ENCODE results near the gene ZNF410. TPM values are rescaled to one million over a fixed set of nuclear protein-coding genes. Genes with fewer than 3 reads are reported as not detected.
"Not testable (repeated sequence)": the region's sequence is repeated elsewhere in the genome, so short reads cannot be mapped to it uniquely, and the experiment has no call there.

Gene ZNF410
- total and polyA plus RNA-seq, 4 experiments from 2014 or later, result 46.2 to 70.9 (median 53.2) TPM

- peaks cover 43% of the 10 kb centered on the region for H3K4me1 ChIP-seq (ENCODE audit: insufficient read depth, low read length)
- no peaks in the 10 kb centered on the region for H3K36me3 ChIP-seq (ENCODE audit: insufficient read depth, low read length)
- CTCF ChIA-PET (ENCODE audit: partially characterized antibody), result interaction anchor here (1.6 to 2.1 kb wide), 2 partner anchors 9 to 36 kb away, joined by 4 to 8 read pairs; partner anchors contain the start of gene PTGR2
- H3K27ac Mint-ChIP-seq, result peak overlapping the region; percentile 85 to 100 (median 99)
- peak overlapping the region; percentile 89 for H3K4me3 ChIP-seq (ENCODE audit: low read length in 2 of 2)
- POLR2A ChIA-PET (ENCODE audit: partially characterized antibody), result interaction anchor here (0.6 to 3.6 kb wide), 15 partner anchors 8 to 664 kb away, joined by 3 to 30 read pairs (median 6); partner anchors contain the start of genes ACOT2, BBOF1, COQ6 and ENTPD5
- H3K27me3 Mint-ChIP-seq, result no peaks in the 10 kb centered on the region
- DNase-seq, result no peak
- H3K27me3 ChIP-seq (ENCODE audit: insufficient read depth, low read length), result no peaks in the 10 kb centered on the region
- peak overlapping the region; percentile 89 to 99 (median 98) for H3K4me3 Mint-ChIP-seq
- H3K27ac ChIP-seq (ENCODE audit: low read depth, low read length), result peak overlapping the region; percentile 96
- no peaks in the 10 kb centered on the region for H3K9me3 ChIP-seq (ENCODE audit: control insufficient read depth in 1 of 2, low read length in 2 of 2)
- H3K4me1 Mint-ChIP-seq, result peaks cover 35 to 58% (median 47%) of the 10 kb centered on the region in 4 donors
- no peaks in the 10 kb centered on the region for H3K9me3 Mint-ChIP-seq
- H3K36me3 Mint-ChIP-seq, result peaks cover 7 to 28% of the 10 kb centered on the region in 2 donors
- intact Hi-C loops (cut with micrococcal nuclease), result loop anchor here (2.0 kb wide), 2 partner anchors 64 to 132 kb away; partner anchors contain the start of genes BBOF1, COQ6, ENTPD5 and FAM161B
Measured at GRCh38 chr14:73887318-73887616, 608 bp downstream of the ZNF410 start.

DNA sequence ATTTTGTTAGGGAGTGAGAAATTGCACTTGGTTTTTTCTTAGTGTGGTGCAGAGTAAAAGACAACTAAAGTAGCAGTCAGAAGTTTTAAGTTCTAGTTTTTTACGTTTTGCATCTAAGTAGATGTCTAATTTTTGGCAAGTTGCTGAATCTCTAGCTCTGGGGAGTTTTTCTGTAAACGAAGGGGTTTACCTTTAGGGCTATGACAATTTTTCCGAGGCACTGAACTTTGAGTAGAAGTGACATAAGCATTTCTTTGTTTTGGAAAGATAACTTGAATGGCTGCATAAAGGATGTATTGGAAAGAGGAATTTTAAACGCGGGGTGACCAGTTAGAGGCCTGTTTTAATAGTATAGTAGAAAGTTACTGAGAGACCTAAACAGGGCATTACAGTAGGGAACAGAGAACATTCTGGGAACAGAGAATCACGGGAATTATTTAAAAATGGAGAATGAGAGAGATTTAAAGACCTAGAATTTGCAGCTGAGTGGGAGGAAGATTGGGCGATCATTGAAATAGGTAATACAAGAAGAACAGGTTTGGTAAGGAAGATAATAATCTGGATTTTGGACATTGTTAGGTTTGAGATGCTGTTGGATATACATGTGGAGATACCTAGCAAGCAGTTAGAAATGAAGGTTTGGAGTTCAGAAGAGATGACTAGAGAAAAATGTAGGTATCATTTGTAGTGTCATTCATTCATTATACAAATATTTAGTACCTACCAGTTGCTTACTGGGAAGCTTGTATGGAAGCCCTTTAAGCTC, 1.2 kb downstream of the ZNF410 start:
- Histone ChIP-seq H3K36me3 (ENCODE audit: insufficient read depth, low read length) (no peaks in the 10 kb centered on the region), H3K4me1 (ENCODE audit: insufficient read depth, low read length) (peaks cover 43% of the 10 kb centered on the region), H3K27me3 (ENCODE audit: insufficient read depth, low read length) (no peaks in the 10 kb centered on the region), H3K9me3 (ENCODE audit: control insufficient read depth in 1 of 2, low read length in 2 of 2) (no peaks in the 10 kb centered on the region), H3K4me3 (ENCODE audit: low read length in 2 of 2) (peak overlapping the region; percentile 89), H3K27ac (ENCODE audit: low read depth, low read length) (peak overlapping the region; percentile 96)
- peak overlapping the region; percentile 89 to 99 (median 98) for H3K4me3 Mint-ChIP-seq
- POLR2A ChIA-PET (ENCODE audit: partially characterized antibody), result interaction anchor here (0.8 to 3.6 kb wide), 9 partner anchors 9 to 429 kb away, joined by 3 to 30 read pairs (median 4); partner anchors contain the start of genes ACOT2, BBOF1, ENTPD5 and PTGR2
- CTCF ChIA-PET (ENCODE audit: partially characterized antibody), result interaction anchor here (2.1 kb wide), 1 partner anchor 36 kb away, joined by 8 read pairs; the partner anchor contains the start of gene PTGR2
- H3K9me3 Mint-ChIP-seq, result no peaks in the 10 kb centered on the region
- no peaks in the 10 kb centered on the region for H3K27me3 Mint-ChIP-seq
- peak in 4 of 5 donors; percentile 10 to 26 (median 16) for DNase-seq
- H3K36me3 Mint-ChIP-seq, result peaks cover 7 to 28% of the 10 kb centered on the region in 2 donors
- H3K4me1 Mint-ChIP-seq, result peaks cover 35 to 58% (median 47%) of the 10 kb centered on the region in 4 donors
- peak overlapping the region; percentile 85 to 100 (median 99) for H3K27ac Mint-ChIP-seq
- intact Hi-C loops (cut with micrococcal nuclease), result loop anchor here (2.0 kb wide), 2 partner anchors 63 to 131 kb away; partner anchors contain the start of genes BBOF1, COQ6, ENTPD5 and FAM161B

GRCh38 chr14:73888460-73888725, 1.7 kb downstream of the ZNF410 start:
- intact Hi-C loops (cut with micrococcal nuclease), result no loop called here
- H3K36me3 ChIP-seq (ENCODE audit: insufficient read depth, low read length), result peaks cover 3% of the 10 kb centered on the region
- CTCF ChIA-PET (ENCODE audit: partially characterized antibody), result no interaction called here
- Mint-ChIP-seq H3K4me3 (peak overlapping the region in 7 of 8 donors; percentile 5 to 99 (median 97)), H3K27ac (peak overlapping the region; percentile 85 to 100 (median 99)), H3K9me3 (no peaks in the 10 kb centered on the region), H3K4me1 (peaks cover 35 to 58% (median 47%) of the 10 kb centered on the region in 4 donors), H3K36me3 (peaks cover 7 to 28% of the 10 kb centered on the region in 2 donors), H3K27me3 (no peaks in the 10 kb centered on the region)
- H3K4me1 ChIP-seq (ENCODE audit: insufficient read depth, low read length), result peaks cover 43% of the 10 kb centered on the region
- H3K9me3 ChIP-seq (ENCODE audit: control insufficient read depth in 1 of 2, low read length in 2 of 2), result no peaks in the 10 kb centered on the region
- H3K4me3 ChIP-seq (ENCODE audit: low read length in 2 of 2), result no peak overlapping the region
- POLR2A ChIA-PET (ENCODE audit: partially characterized antibody), result interaction anchor here (0.8 to 3.6 kb wide), 5 partner anchors 8 to 430 kb away, joined by 3 to 30 read pairs (median 4); partner anchors contain the start of genes ACOT2, BBOF1, ENTPD5 and PTGR2
- H3K27me3 ChIP-seq (ENCODE audit: insufficient read depth, low read length), result no peaks in the 10 kb centered on the region
- DNase-seq, result no peak
- peak overlapping the region; percentile 96 for H3K27ac ChIP-seq (ENCODE audit: low read depth, low read length)

GRCh38 chr14:73888971-73889370, 2.3 kb downstream of the ZNF410 start:
- Histone ChIP-seq H3K27me3 (ENCODE audit: insufficient read depth, low read length) (no peaks in the 10 kb centered on the region), H3K36me3 (ENCODE audit: insufficient read depth, low read length) (peaks cover 9% of the 10 kb centered on the region), H3K4me1 (ENCODE audit: insufficient read depth, low read length) (peaks cover 43% of the 10 kb centered on the region), H3K4me3 (ENCODE audit: low read length in 2 of 2) (no peak overlapping the region), H3K27ac (ENCODE audit: low read depth, low read length) (peak overlapping the region; percentile 96), H3K9me3 (ENCODE audit: control insufficient read depth in 1 of 2, low read length in 2 of 2) (no peaks in the 10 kb centered on the region)
- ChIA-PET POLR2A (ENCODE audit: partially characterized antibody) (interaction anchor here (1.2 to 3.6 kb wide), 2 partner anchors 37 to 320 kb away, joined by 4 to 30 read pairs; partner anchors contain the start of genes ACOT2 and PTGR2), CTCF (ENCODE audit: partially characterized antibody) (no interaction called here)
- DNase-seq, result no peak
- intact Hi-C loops (cut with micrococcal nuclease), result no loop called here
- peaks cover 11 to 34% of the 10 kb centered on the region in 2 donors for H3K36me3 Mint-ChIP-seq
- no peaks in the 10 kb centered on the region for H3K9me3 Mint-ChIP-seq
- H3K4me3 Mint-ChIP-seq, result peak overlapping the region in 6 of 8 donors; percentile 25 to 99 (median 96)
- no peaks in the 10 kb centered on the region for H3K27me3 Mint-ChIP-seq
- H3K27ac Mint-ChIP-seq, result peak overlapping the region; percentile 67 to 99 (median 99)
- H3K4me1 Mint-ChIP-seq, result peaks cover 35 to 58% (median 47%) of the 10 kb centered on the region in 4 donors

- peaks cover 35 to 57% (median 46%) of the 10 kb centered on the region in 4 donors for H3K4me1 Mint-ChIP-seq
- peak overlapping the region in 2 of 8 donors; percentile 4 to 54 for H3K4me3 Mint-ChIP-seq
- no peaks in the 10 kb centered on the region for H3K27me3 ChIP-seq (ENCODE audit: insufficient read depth, low read length)
- ChIA-PET POLR2A (ENCODE audit: partially characterized antibody) (interaction anchor here (0.6 to 3.6 kb wide), 2 partner anchors 38 to 588 kb away, joined by 3 to 30 read pairs; partner anchors contain the start of gene PTGR2), CTCF (ENCODE audit: partially characterized antibody) (interaction anchor here (0.7 kb wide), 1 partner anchor 130 kb away, joined by 4 read pairs; no protein-coding TSS in a partner anchor)
- no peaks in the 10 kb centered on the region for H3K9me3 Mint-ChIP-seq
- peaks cover 13% of the 10 kb centered on the region for H3K36me3 ChIP-seq (ENCODE audit: insufficient read depth, low read length)
- DNase-seq, result no peak
- H3K27me3 Mint-ChIP-seq, result no peaks in the 10 kb centered on the region
- no peak overlapping the region for H3K4me3 ChIP-seq (ENCODE audit: low read length in 2 of 2)
- H3K27ac ChIP-seq (ENCODE audit: low read depth, low read length), result peak overlapping the region; percentile 96
- intact Hi-C loops (cut with micrococcal nuclease), result no loop called here
- H3K36me3 Mint-ChIP-seq, result peaks cover 14 to 37% of the 10 kb centered on the region in 2 donors
- H3K27ac Mint-ChIP-seq, result peak overlapping the region in 5 of 7 donors; percentile 54 to 85 (median 72)
- no peaks in the 10 kb centered on the region for H3K9me3 ChIP-seq (ENCODE audit: control insufficient read depth in 1 of 2, low read length in 2 of 2)
- H3K4me1 ChIP-seq (ENCODE audit: insufficient read depth, low read length), result peaks cover 43% of the 10 kb centered on the region
Measured at GRCh38 chr14:73889376-73889775, 2.7 kb downstream of the ZNF410 start.

DNA sequence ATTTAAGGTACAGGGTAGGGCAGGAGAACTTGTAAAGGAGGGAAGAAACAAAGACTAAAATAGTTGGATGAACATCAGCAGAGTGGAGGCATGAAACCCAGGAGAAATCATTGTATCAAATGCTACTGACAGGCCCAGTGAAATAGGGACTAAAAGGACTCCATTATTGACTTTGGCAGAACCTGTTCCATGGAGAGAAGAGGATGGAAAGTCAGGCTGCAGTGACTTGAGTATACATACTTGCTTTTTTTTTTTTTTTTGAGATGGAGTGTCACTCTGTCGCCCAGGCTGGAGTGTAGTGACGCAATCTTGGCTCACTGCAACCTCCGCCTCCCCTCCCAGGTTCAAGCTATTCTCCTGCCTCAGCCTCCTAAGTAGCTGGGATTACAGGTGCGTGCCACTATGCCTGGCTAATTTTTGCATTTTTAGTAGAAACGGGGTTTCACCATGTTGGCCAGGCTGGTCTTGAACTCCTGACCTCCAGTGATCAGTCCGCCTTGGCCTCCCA, 7.6 kb downstream of the ZNF410 start:
- H3K27ac Mint-ChIP-seq, result peak overlapping the region in 3 of 7 donors; percentile 19 to 62 (median 34)
- H3K4me3 ChIP-seq (ENCODE audit: low read length in 2 of 2); H3K27ac ChIP-seq (ENCODE audit: low read depth, low read length); CTCF ChIA-PET (ENCODE audit: partially characterized antibody); POLR2A ChIA-PET (ENCODE audit: partially characterized antibody); H3K4me1 ChIP-seq (ENCODE audit: insufficient read depth, low read length); H3K9me3 ChIP-seq (ENCODE audit: control insufficient read depth in 1 of 2, low read length in 2 of 2); H3K27me3 ChIP-seq (ENCODE audit: insufficient read depth, low read length); H3K27me3 Mint-ChIP-seq; H3K4me3 Mint-ChIP-seq; H3K9me3 Mint-ChIP-seq; DNase-seq; intact Hi-C loops (cut with micrococcal nuclease): not testable (repeated sequence)
- H3K36me3 Mint-ChIP-seq, result peaks cover 34 to 58% of the 10 kb centered on the region in 2 donors
- peaks cover 8 to 20% (median 10%) of the 10 kb centered on the region in 4 donors for H3K4me1 Mint-ChIP-seq
- peaks cover 41% of the 10 kb centered on the region for H3K36me3 ChIP-seq (ENCODE audit: insufficient read depth, low read length)

DNA sequence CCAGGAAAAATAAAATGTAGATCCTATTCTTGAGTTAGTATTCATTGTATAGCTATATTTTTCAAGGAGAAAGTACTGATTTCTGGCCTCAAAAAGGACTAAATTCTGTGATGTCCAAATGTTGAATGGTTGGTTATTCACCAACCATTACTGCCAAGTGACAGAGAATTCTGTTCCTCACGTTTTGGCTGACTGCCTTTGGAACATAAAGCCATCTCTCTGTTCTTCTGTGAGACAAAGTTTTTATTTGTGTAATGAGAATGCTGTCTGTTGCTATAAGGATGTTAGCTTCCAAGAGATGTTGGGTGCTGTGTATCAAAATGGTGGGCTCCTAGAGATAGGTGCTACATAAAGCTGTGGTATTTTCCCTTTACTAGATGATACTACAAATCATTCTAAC, 9.3 kb downstream of the ZNF410 start:
- H3K36me3 Mint-ChIP-seq, result peaks cover 37 to 65% of the 10 kb centered on the region in 2 donors
- peaks cover 46% of the 10 kb centered on the region for H3K36me3 ChIP-seq (ENCODE audit: insufficient read depth, low read length)
- ChIA-PET CTCF (ENCODE audit: partially characterized antibody) (interaction anchor here (1.8 kb wide), 1 partner anchor 9 kb away, joined by 4 read pairs; the partner anchor contains the start of gene ZNF410), POLR2A (ENCODE audit: partially characterized antibody) (interaction anchor here (0.9 to 1.7 kb wide), 2 partner anchors 8 to 10 kb away, joined by 4 to 8 read pairs; partner anchors contain the start of gene ZNF410)
- peaks cover 3 to 8% (median 5%) of the 10 kb centered on the region in 4 donors for H3K4me1 Mint-ChIP-seq
- DNase-seq, result no peak
- H3K27me3 Mint-ChIP-seq, result no peaks in the 10 kb centered on the region
- H3K27ac Mint-ChIP-seq, result peak overlapping the region in 1 of 7 donors; percentile 23
- H3K4me3 Mint-ChIP-seq, result no peak overlapping the region
- H3K27me3 ChIP-seq (ENCODE audit: insufficient read depth, low read length), result no peaks in the 10 kb centered on the region
- H3K27ac ChIP-seq (ENCODE audit: low read depth, low read length), result no peak overlapping the region
- H3K9me3 ChIP-seq (ENCODE audit: control insufficient read depth in 1 of 2, low read length in 2 of 2), result no peaks in the 10 kb centered on the region
- no peak overlapping the region for H3K4me3 ChIP-seq (ENCODE audit: low read length in 2 of 2)
- no peaks in the 10 kb centered on the region for H3K4me1 ChIP-seq (ENCODE audit: insufficient read depth, low read length)
- H3K9me3 Mint-ChIP-seq, result no peaks in the 10 kb centered on the region
- intact Hi-C loops (cut with micrococcal nuclease), result no loop called here

Measured in CD4-positive, alpha-beta memory T cell (primary cell).